H9 (cell line): Measurements from ENCODE around the gene FAM217B. TPM values are rescaled to one million over a fixed set of nuclear protein-coding genes. Genes with fewer than 3 reads are reported as not detected.

Source experiments
- DNase-seq: peaks from one replicate; pipeline ENCODE4 v3.0.0-alpha.2; 2017
- H2AFZ ChIP-seq: one replicate; pipeline ENCODE4 v1.6.1; 2013; ENCODE audit warnings: mild to moderate bottlenecking, low read length, control low read depth, moderate library complexity
- H2AK5ac ChIP-seq: 2 replicates; pipeline ENCODE4 v1.6.1; 2013; ENCODE audit warnings: low read length, control low read depth, mixed read lengths; ENCODE audit not compliant: insufficient read length
- H2BK120ac ChIP-seq: one replicate; pipeline ENCODE4 v1.6.1; 2013; ENCODE audit warnings: low read depth, mild to moderate bottlenecking, low read length, control low read depth, inconsistent platforms; ENCODE audit not compliant: poor library complexity, severe bottlenecking
- H2BK12ac ChIP-seq: 2 replicates; pipeline ENCODE4 v1.6.1; 2013; ENCODE audit warnings: low read length, control low read depth, mixed read lengths, low read depth; ENCODE audit not compliant: insufficient read length
- H2BK15ac ChIP-seq: 2 replicates; pipeline ENCODE4 v1.6.1; 2013; ENCODE audit warnings: low read depth, low read length, control low read depth
- H2BK20ac ChIP-seq: one replicate; pipeline ENCODE4 v1.6.1; 2013; ENCODE audit warnings: low read depth, mild to moderate bottlenecking, low read length, control low read depth, inconsistent platforms; ENCODE audit not compliant: poor library complexity, severe bottlenecking
- H2BK5ac ChIP-seq: 2 replicates; pipeline ENCODE4 v1.6.1; 2013; ENCODE audit warnings: low read length, control low read depth, mixed read lengths; ENCODE audit not compliant: insufficient read length
- H3K14ac ChIP-seq: 2 replicates; pipeline ENCODE4 v1.6.1; 2013; ENCODE audit warnings: low read length, control low read depth; ENCODE audit not compliant: insufficient read depth
- H3K18ac ChIP-seq: 2 replicates; pipeline ENCODE4 v1.6.1; 2013; ENCODE audit warnings: low read depth, mild to moderate bottlenecking, mixed read lengths, low read length, control low read depth; ENCODE audit not compliant: insufficient read length
- H3K23ac ChIP-seq: 2 replicates; pipeline ENCODE4 v1.6.1; 2013; ENCODE audit warnings: low read length, control low read depth, mixed read lengths, low read depth; ENCODE audit not compliant: insufficient read length
- H3K23me2 ChIP-seq: 2 replicates; pipeline ENCODE4 v1.6.1; 2013; ENCODE audit warnings: low read depth, mild to moderate bottlenecking, mixed read lengths, low read length, control low read depth; ENCODE audit not compliant: insufficient read length, poor library complexity, severe bottlenecking
- H3K27ac ChIP-seq: 2 replicates; pipeline ENCODE4 v1.5.1; 2013; ENCODE audit warnings: low read length, control low read depth, mixed read lengths, low read depth; ENCODE audit not compliant: insufficient read length
- H3K27me3 ChIP-seq: 2 replicates; pipeline ENCODE4 v1.6.1; 2013; ENCODE audit warnings: low read length, control low read depth, inconsistent platforms; ENCODE audit not compliant: insufficient read depth
- H3K4ac ChIP-seq: 2 replicates; pipeline ENCODE4 v1.6.1; 2013; ENCODE audit warnings: low read depth, mild to moderate bottlenecking, control low read depth, inconsistent platforms, low read length, moderate library complexity
- H3K4me1 ChIP-seq: 2 replicates; pipeline ENCODE4 v1.6.1; 2013; ENCODE audit warnings: low read length, control low read depth, inconsistent platforms; ENCODE audit not compliant: insufficient read depth
- H3K4me2 ChIP-seq: 2 replicates; pipeline ENCODE4 v1.6.1; 2013; ENCODE audit warnings: low read length, control low read depth, mixed read lengths; ENCODE audit not compliant: insufficient read length, insufficient read depth
- H3K56ac ChIP-seq: 2 replicates; pipeline ENCODE4 v1.6.1; 2013; ENCODE audit warnings: low read depth, mild to moderate bottlenecking, mixed read lengths, low read length, control low read depth; ENCODE audit not compliant: insufficient read length
- H3K79me1 ChIP-seq: 2 replicates; pipeline ENCODE4 v1.6.1; 2013; ENCODE audit warnings: low read depth, mild to moderate bottlenecking, moderate library complexity, low read length, control low read depth, inconsistent platforms; ENCODE audit not compliant: insufficient read depth, poor library complexity, severe bottlenecking
- H3K79me2 ChIP-seq: 2 replicates; pipeline ENCODE4 v1.6.1; 2013; ENCODE audit warnings: low read length, control low read depth, inconsistent platforms; ENCODE audit not compliant: insufficient read depth
- H3K9ac ChIP-seq: 2 replicates; pipeline ENCODE4 v1.6.1; 2013; ENCODE audit warnings: low read length, control low read depth, mixed read lengths; ENCODE audit not compliant: insufficient read length; ENCODE audit errors: extremely low read depth
- H3K9me3 ChIP-seq: one replicate; pipeline ENCODE4 v1.6.1; 2013; ENCODE audit warnings: low read depth, low read length, inconsistent platforms; ENCODE audit not compliant: control insufficient read depth
- H3T11ph ChIP-seq: one replicate; pipeline ENCODE4 v1.6.1; 2013; ENCODE audit warnings: mild to moderate bottlenecking, low read length, control low read depth, inconsistent platforms
- H4K20me1 ChIP-seq: one replicate; pipeline ENCODE4 v1.6.1; 2013; ENCODE audit not compliant: control insufficient read depth, insufficient read length, insufficient read depth
- H4K5ac ChIP-seq: 2 replicates; pipeline ENCODE4 v1.6.1; 2013; ENCODE audit warnings: low read depth, mild to moderate bottlenecking, mixed read lengths, low read length, control low read depth; ENCODE audit not compliant: insufficient read length
- H4K8ac ChIP-seq: replicated peaks from 2 replicates; pipeline ENCODE4 v1.6.1; 2013; ENCODE audit warnings: low read length, control low read depth, mixed read lengths, low read depth; ENCODE audit not compliant: insufficient read length
- H4K91ac ChIP-seq: 2 replicates; pipeline ENCODE4 v1.6.1; 2013; ENCODE audit warnings: low read depth, mild to moderate bottlenecking, moderate library complexity, mixed read lengths, low read length, control low read depth; ENCODE audit not compliant: insufficient read length
- H3K27ac Mint-ChIP-seq, 3 experiments: 2 replicates in 2 of 3; 3 replicates in 1 of 3; pipeline ENCODE4 v1.8.0; 2020 to 2021; ENCODE audit warnings: mixed read lengths in 3 of 3, mild to moderate bottlenecking in 1 of 3, moderate library complexity in 1 of 3
- H3K27me3 Mint-ChIP-seq: 2 replicates; pipeline ENCODE4 v1.8.0; 2021; ENCODE audit warnings: low read depth, mild to moderate bottlenecking, moderate library complexity, mixed read lengths
- H3K36me3 Mint-ChIP-seq, 3 experiments: 2 replicates in 2 of 3; 3 replicates in 1 of 3; pipeline ENCODE4 v1.8.0; 2020 to 2021; ENCODE audit warnings: low read depth in 3 of 3, mixed read lengths in 3 of 3; ENCODE audit not compliant: insufficient read depth in 1 of 3
- H3K4me1 Mint-ChIP-seq, 2 experiments: 2 replicates each; pipeline ENCODE4 v1.8.0; 2020; ENCODE audit warnings: mixed read lengths in 2 of 2
- H3K4me3 Mint-ChIP-seq, 2 experiments: 2 replicates in 1 of 2; 3 replicates in 1 of 2; pipeline ENCODE4 v1.8.0; 2020 to 2021; ENCODE audit warnings: mild to moderate bottlenecking in 2 of 2, mixed read lengths in 2 of 2, moderate library complexity in 1 of 2
- H3K9me3 Mint-ChIP-seq, 2 experiments: 2 replicates in 1 of 2; 3 replicates in 1 of 2; pipeline ENCODE4 v1.8.0; 2020; ENCODE audit warnings: mild to moderate bottlenecking in 2 of 2, mixed read lengths in 2 of 2, moderate library complexity in 1 of 2
- WGBS: extraction: QIAGEN DNeasy Blood & Tissue Kit; methylation state at CpG from one replicate; pipeline ENCODE4 v1.1.7; 2013; ENCODE audit warnings: missing lambda C conversion rate, low lambda C conversion rate, mixed read lengths; ENCODE audit not compliant: insufficient read length; ENCODE audit errors: extremely low coverage; 5-methylcytosine and 5-hydroxymethylcytosine counted together
- total RNA-seq: library from RNA; stranded (reverse); gene quantifications from 2 replicates; pipeline ENCODE4 v1.2.1, GENCODE V29; 2021
- TF ChIP-seq, protein P1 (sequence below): fragments of 200-600 bp; sonication (generic); conservative IDR thresholded peaks from 3 replicates; pipeline ENCODE4 v1.8.0; 2021; ENCODE audit warnings: antibody characterized with exemption, mild to moderate bottlenecking

FAM217B gene
- total RNA-seq, 1 experiment from 2014 or later, result 24.5 TPM

DNA sequence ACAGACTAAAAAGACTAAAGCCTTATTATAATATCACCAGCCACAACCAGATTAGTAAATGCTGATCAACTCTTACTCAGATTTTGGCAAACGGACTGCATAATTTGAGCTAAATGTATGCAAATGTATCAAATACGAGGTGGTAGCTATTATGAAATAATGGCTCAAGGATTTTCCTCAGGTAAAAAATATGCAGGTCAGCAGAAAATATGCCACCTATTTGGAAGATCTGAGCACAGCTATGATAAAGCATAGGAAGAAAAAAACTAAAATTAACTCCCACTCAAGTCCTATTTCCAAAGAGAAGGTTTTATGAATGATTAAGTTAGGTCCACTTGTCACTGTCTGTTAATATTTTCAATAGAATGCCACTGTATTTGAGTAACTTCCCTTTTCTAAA is 29.1 kb upstream of the FAM217B start:
- Histone ChIP-seq H3K4me2 (no peak overlapping the region), H3K4ac (no peak overlapping the region), H2AFZ (no peak overlapping the region), H3K23ac (no peak overlapping the region), H3K14ac (no peak overlapping the region), H3T11ph (no peak overlapping the region), H2AK5ac (no peak overlapping the region), H3K4me1 (no peaks in the 10 kb centered on the region), H3K27ac (no peak overlapping the region), H3K79me2 (no peaks in the 10 kb centered on the region), H4K8ac (no peak overlapping the region), H2BK15ac (no peak overlapping the region), H3K27me3 (no peaks in the 10 kb centered on the region), H3K18ac (no peak overlapping the region), H4K5ac (no peak overlapping the region), H2BK5ac (no peak overlapping the region), H3K9ac (no peak overlapping the region), H3K9me3 (no peaks in the 10 kb centered on the region), H2BK12ac (no peak overlapping the region), H4K91ac (no peak overlapping the region), H4K20me1 (no peaks in the 10 kb centered on the region), H3K23me2 (no peaks in the 10 kb centered on the region), H3K56ac (no peak overlapping the region), H2BK20ac (no peak overlapping the region), H2BK120ac (no peak overlapping the region), H3K79me1 (no peaks in the 10 kb centered on the region)
- no peak for DNase-seq
- TF ChIP-seq, protein P1, sequence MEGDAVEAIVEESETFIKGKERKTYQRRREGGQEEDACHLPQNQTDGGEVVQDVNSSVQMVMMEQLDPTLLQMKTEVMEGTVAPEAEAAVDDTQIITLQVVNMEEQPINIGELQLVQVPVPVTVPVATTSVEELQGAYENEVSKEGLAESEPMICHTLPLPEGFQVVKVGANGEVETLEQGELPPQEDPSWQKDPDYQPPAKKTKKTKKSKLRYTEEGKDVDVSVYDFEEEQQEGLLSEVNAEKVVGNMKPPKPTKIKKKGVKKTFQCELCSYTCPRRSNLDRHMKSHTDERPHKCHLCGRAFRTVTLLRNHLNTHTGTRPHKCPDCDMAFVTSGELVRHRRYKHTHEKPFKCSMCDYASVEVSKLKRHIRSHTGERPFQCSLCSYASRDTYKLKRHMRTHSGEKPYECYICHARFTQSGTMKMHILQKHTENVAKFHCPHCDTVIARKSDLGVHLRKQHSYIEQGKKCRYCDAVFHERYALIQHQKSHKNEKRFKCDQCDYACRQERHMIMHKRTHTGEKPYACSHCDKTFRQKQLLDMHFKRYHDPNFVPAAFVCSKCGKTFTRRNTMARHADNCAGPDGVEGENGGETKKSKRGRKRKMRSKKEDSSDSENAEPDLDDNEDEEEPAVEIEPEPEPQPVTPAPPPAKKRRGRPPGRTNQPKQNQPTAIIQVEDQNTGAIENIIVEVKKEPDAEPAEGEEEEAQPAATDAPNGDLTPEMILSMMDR, result no peak
- no peaks in the 10 kb centered on the region for H3K36me3 Mint-ChIP-seq
- no peak overlapping the region for H3K27ac Mint-ChIP-seq
- no peak overlapping the region for H3K4me3 Mint-ChIP-seq
- no CpG with 5 or more reads among the region's 2 CpGs for WGBS
- H3K27me3 Mint-ChIP-seq, result peaks cover 6% of the 10 kb centered on the region
- H3K9me3 Mint-ChIP-seq, result peaks cover 0 to 3% of the 10 kb centered on the region in 2 experiments; a peak in 2 of 5 replicates
- no peaks in the 10 kb centered on the region for H3K4me1 Mint-ChIP-seq
